Mesothelial cell of epicardium (in vitro differentiated cells): ENCODE data around the gene NCR2. TPM values are rescaled to one million over a fixed set of nuclear protein-coding genes. Genes with fewer than 3 reads are reported as not detected.

ENCODE experiments used
- DNase-seq, 2 experiments: peaks; one replicate each; pipeline ENCODE4 v3.0.0; 2021; ENCODE audit warnings: low spot score in 2 of 2; ENCODE audit not compliant: unreplicated experiment in 2 of 2
- H3K27ac Mint-ChIP-seq: 2 replicates; pipeline ENCODE4 v1.8.0; 2021; ENCODE audit warnings: mixed read lengths
- H3K27me3 Mint-ChIP-seq: 2 replicates; pipeline ENCODE4 v1.8.0; 2021; ENCODE audit warnings: low read depth, mixed read lengths
- H3K36me3 Mint-ChIP-seq: 2 replicates; pipeline ENCODE4 v1.8.0; 2021; ENCODE audit warnings: mixed read lengths
- H3K4me1 Mint-ChIP-seq: 2 replicates; pipeline ENCODE4 v1.8.0; 2021; ENCODE audit warnings: mixed read lengths
- H3K4me3 Mint-ChIP-seq: 2 replicates; pipeline ENCODE4 v1.8.0; 2021; ENCODE audit warnings: mild to moderate bottlenecking, moderate library complexity, mixed read lengths
- H3K9me3 Mint-ChIP-seq: 2 replicates; pipeline ENCODE4 v1.8.0; 2021; ENCODE audit warnings: mixed read lengths
- total RNA-seq: library from RNA; stranded (reverse); gene quantifications from 3 replicates; pipeline ENCODE4 v1.2.1, GENCODE V29; 2021
- TF ChIP-seq, protein P1 (sequence below): fragments of 200-600 bp; sonication (generic); IDR thresholded peaks from one replicate; pipeline ENCODE4 v1.5.0; 2021; ENCODE audit warnings: antibody characterized with exemption; ENCODE audit not compliant: unreplicated experiment

Gene NCR2
- total RNA-seq, 1 donor from 2014 or later = not detected

GRCh38 chr6:41332842-41333736 lies 2.3 kb upstream of the NCR2 start:
- Mint-ChIP-seq H3K36me3 (no peaks in the 10 kb centered on the region), H3K4me3 (no peak overlapping the region), H3K27ac (no peak overlapping the region), H3K4me1 (peaks cover 25% of the 10 kb centered on the region), H3K9me3 (no peaks in the 10 kb centered on the region), H3K27me3 (peaks cover 37% of the 10 kb centered on the region)
- no peak for DNase-seq
- TF ChIP-seq, protein P1, sequence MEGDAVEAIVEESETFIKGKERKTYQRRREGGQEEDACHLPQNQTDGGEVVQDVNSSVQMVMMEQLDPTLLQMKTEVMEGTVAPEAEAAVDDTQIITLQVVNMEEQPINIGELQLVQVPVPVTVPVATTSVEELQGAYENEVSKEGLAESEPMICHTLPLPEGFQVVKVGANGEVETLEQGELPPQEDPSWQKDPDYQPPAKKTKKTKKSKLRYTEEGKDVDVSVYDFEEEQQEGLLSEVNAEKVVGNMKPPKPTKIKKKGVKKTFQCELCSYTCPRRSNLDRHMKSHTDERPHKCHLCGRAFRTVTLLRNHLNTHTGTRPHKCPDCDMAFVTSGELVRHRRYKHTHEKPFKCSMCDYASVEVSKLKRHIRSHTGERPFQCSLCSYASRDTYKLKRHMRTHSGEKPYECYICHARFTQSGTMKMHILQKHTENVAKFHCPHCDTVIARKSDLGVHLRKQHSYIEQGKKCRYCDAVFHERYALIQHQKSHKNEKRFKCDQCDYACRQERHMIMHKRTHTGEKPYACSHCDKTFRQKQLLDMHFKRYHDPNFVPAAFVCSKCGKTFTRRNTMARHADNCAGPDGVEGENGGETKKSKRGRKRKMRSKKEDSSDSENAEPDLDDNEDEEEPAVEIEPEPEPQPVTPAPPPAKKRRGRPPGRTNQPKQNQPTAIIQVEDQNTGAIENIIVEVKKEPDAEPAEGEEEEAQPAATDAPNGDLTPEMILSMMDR = no peak

DNA sequence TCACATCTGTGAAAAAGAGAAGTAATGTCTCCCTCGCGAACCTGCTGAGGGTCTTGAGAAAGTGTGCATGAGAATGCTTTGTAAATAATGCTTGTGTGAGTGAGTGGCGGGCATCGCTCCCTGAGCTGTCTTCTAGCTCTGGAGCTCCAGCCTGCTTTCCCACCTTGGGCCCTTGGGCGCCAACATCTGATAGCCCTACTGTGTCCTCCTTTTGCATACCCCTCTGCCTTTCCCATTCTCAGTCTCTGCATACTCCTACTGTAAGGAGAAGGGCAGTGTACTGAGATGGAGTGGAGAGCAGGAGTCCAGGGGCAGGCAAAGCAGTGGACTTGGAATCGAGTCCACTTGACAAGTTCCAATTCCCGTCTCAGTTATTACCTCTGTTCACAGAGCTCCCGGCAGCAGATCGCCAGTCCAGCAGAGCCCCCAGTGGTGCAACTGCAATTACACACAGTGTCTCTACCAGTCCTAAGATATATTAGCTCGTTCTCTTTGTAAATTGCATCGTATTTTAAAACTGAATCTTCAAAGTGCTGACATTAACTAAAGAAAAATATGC lies 847 bp upstream of the NCR2 start:
- TF ChIP-seq, protein P1 = no peak
- H3K9me3 Mint-ChIP-seq = no peaks in the 10 kb centered on the region
- H3K4me1 Mint-ChIP-seq = peaks cover 25% of the 10 kb centered on the region
- no peak overlapping the region for H3K27ac Mint-ChIP-seq
- peaks cover 37% of the 10 kb centered on the region for H3K27me3 Mint-ChIP-seq
- no peaks in the 10 kb centered on the region for H3K36me3 Mint-ChIP-seq
- H3K4me3 Mint-ChIP-seq = no peak overlapping the region
- DNase-seq = no peak

- no peaks in the 10 kb centered on the region for H3K36me3 Mint-ChIP-seq
- peaks cover 44% of the 10 kb centered on the region for H3K27me3 Mint-ChIP-seq
- peaks cover 19% of the 10 kb centered on the region for H3K4me1 Mint-ChIP-seq
- TF ChIP-seq, protein P1 = no peak
- no peak for DNase-seq
- no peaks in the 10 kb centered on the region for H3K9me3 Mint-ChIP-seq
- H3K4me3 Mint-ChIP-seq = no peak overlapping the region
- no peak overlapping the region for H3K27ac Mint-ChIP-seq
Measured at GRCh38 chr6:41335943-41336342, 535 bp downstream of the NCR2 start.

- H3K4me3 Mint-ChIP-seq = no peak overlapping the region
- peaks cover 50% of the 10 kb centered on the region for H3K27me3 Mint-ChIP-seq
- DNase-seq = no peak
- no peaks in the 10 kb centered on the region for H3K36me3 Mint-ChIP-seq
- H3K9me3 Mint-ChIP-seq = no peaks in the 10 kb centered on the region
- H3K27ac Mint-ChIP-seq = no peak overlapping the region
- TF ChIP-seq, protein P1 = no peak
- peaks cover 14% of the 10 kb centered on the region for H3K4me1 Mint-ChIP-seq
Measured at GRCh38 chr6:41336824-41337223, 1.4 kb downstream of the NCR2 start.

DNA sequence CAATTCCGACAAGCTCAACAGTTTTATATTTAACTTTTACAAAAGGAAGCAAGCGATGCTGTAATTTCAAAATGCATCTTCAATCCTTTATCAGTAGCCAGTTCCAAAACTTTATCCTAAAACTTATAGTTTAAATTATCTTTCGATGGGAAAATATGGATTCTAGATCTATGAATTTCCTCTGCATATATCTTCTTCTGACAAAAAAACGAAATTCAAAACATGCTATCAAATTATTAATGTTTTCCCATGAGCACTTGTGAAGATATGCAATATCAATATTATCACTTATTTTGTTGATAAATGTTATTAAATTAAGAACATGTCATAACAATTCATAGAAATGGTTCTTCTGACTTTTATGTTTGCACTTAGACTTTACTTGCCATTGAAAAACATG lies 2.3 kb downstream of the NCR2 start:
- H3K36me3 Mint-ChIP-seq = no peaks in the 10 kb centered on the region
- H3K4me3 Mint-ChIP-seq = no peak overlapping the region
- peaks cover 57% of the 10 kb centered on the region for H3K27me3 Mint-ChIP-seq
- no peaks in the 10 kb centered on the region for H3K9me3 Mint-ChIP-seq
- TF ChIP-seq, protein P1 = no peak
- H3K4me1 Mint-ChIP-seq = peaks cover 13% of the 10 kb centered on the region
- no peak for DNase-seq
- H3K27ac Mint-ChIP-seq = no peak overlapping the region
